ENCODE results near the gene SIVA1. TPM values are rescaled to one million over a fixed set of nuclear protein-coding genes. Genes with fewer than 3 reads are reported as not detected.

Gene SIVA1
- total RNA-seq, 2 experiments from 2014 or later = 137 to 147 TPM

- H3K27ac Mint-ChIP-seq = peak overlapping the region; percentile 65
- DNase-seq = peak; percentile 62
- H3K4me1 Mint-ChIP-seq = peaks cover 30% of the 10 kb centered on the region
- no peaks in the 10 kb centered on the region for H3K9me3 Mint-ChIP-seq
- no peaks in the 10 kb centered on the region for H3K36me3 Mint-ChIP-seq
- peak overlapping the region; percentile 69 for H3K4me3 Mint-ChIP-seq
- peaks cover 10% of the 10 kb centered on the region for H3K27me3 Mint-ChIP-seq
These were observed 43.1 kb downstream of the SIVA1 start for GRCh38 chr14:104795781-104796686.

GRCh38 chr14:104796687-104797081 is 43.7 kb downstream of the SIVA1 start:
- Mint-ChIP-seq H3K27me3 (peaks cover 10% of the 10 kb centered on the region), H3K4me1 (peaks cover 27% of the 10 kb centered on the region)

GRCh38 chr14:104797115-104798044 is 44.4 kb downstream of the SIVA1 start:
- DNase-seq = no peak
- Mint-ChIP-seq H3K27ac (no peak overlapping the region), H3K4me1 (peaks cover 27% of the 10 kb centered on the region), H3K36me3 (no peaks in the 10 kb centered on the region), H3K9me3 (no peaks in the 10 kb centered on the region), H3K27me3 (peaks cover 10% of the 10 kb centered on the region), H3K4me3 (no peak overlapping the region)

More at GRCh38 chr14:104796687-104797081, 43.7 kb downstream of the SIVA1 start:
- no peaks in the 10 kb centered on the region for H3K36me3 Mint-ChIP-seq
- H3K4me3 Mint-ChIP-seq = peak overlapping the region; percentile 69
- DNase-seq = no peak
- no peak overlapping the region for H3K27ac Mint-ChIP-seq
- H3K9me3 Mint-ChIP-seq = no peaks in the 10 kb centered on the region

GRCh38 chr14:104798300-104799243 is 45.6 kb downstream of the SIVA1 start:
- H3K36me3 Mint-ChIP-seq = no peaks in the 10 kb centered on the region
- no peak for DNase-seq
- H3K4me3 Mint-ChIP-seq = no peak overlapping the region
- peaks cover 25% of the 10 kb centered on the region for H3K4me1 Mint-ChIP-seq
- H3K9me3 Mint-ChIP-seq = no peaks in the 10 kb centered on the region
- H3K27ac Mint-ChIP-seq = no peak overlapping the region
- peaks cover 10% of the 10 kb centered on the region for H3K27me3 Mint-ChIP-seq

DNA sequence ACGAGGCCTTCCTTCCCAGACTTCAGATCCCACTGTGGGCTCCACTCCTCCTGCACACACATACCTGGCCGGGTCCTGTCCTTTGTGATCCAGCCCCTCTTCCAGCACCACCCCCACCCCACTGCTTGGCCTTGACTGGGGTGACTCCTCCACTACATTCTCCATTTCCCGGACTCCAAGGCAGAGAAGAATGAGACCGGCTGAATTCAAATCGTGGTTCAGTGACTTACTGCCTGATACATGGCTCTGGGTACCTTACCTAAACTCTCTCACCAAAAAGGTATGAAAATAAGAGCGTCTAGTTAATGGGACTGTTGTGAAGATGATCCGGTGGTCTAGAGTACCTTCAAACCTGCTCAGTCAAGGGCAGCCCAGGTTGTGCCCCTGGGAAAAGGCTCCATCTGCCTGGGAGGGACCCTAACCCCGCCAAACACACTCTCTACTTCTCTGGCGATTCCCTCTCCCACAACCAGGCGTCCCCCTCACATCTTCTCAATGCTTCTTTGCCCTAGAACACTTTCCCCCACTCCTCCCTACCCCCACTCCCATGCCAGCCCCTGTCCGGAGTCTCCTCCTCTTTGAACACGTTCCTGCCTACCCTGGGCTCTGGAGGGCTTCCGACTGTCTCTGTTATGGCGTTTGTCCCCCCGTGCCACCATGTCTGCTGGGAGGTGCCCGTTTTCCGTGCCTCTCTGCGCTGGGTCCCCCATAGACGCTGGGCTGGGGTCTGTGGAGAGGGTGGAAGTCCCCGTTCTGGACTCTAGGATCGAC is 46.5 kb downstream of the SIVA1 start:
- no peak for DNase-seq
- Mint-ChIP-seq H3K27me3 (peaks cover 10% of the 10 kb centered on the region), H3K9me3 (no peaks in the 10 kb centered on the region), H3K4me3 (peak overlapping the region; percentile 41), H3K27ac (peak overlapping the region; percentile 77), H3K36me3 (no peaks in the 10 kb centered on the region), H3K4me1 (peaks cover 21% of the 10 kb centered on the region)

DNA sequence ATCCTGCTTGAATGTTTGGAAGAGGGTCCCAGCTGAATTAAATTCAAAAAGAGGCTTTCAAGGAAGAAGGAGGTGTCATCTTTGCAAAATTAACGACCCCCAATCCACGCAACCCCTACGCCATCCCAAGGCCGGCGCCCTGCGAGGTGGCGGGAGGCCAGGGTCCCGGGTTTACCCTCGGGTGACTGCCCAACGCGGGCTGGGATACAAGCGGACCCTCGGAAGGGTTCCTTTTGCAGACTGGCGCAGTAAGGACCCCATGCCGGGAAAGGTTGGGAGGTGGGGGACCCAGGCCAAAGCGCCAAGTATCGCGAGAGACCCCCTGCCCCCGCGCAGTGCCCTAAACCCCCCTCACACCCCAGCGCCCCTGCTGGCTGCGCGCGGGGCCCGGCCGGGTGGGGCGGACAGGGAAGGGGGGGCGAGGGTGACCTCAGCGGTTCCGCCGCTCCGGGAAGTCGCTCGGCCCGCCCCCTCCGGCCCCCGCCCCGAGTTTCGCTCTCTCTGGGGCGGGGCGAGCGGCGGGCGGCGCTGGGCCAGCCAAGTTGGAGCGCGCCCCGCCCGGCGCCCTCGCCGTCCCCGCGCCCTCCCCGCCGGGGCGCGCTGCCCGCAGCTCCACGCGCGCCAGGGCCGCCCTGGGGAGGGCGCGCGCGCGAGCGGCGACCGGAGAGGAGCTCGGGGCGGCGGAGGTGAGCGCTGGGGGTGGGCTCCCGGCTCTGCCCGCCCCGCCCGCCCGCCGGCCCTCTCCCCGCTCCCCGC is 47.2 kb downstream of the SIVA1 start:
- Mint-ChIP-seq H3K4me1 (peaks cover 20% of the 10 kb centered on the region), H3K36me3 (no peaks in the 10 kb centered on the region), H3K4me3 (peak overlapping the region; percentile 41), H3K27ac (peak overlapping the region; percentile 77), H3K9me3 (no peaks in the 10 kb centered on the region), H3K27me3 (peaks cover 10% of the 10 kb centered on the region)
- DNase-seq = peak; percentile 82

GRCh38 chr14:104800771-104801519 is 48.0 kb downstream of the SIVA1 start, which contains the start of gene ZBTB42:
Gene ZBTB42, plus strand, starts transcription at chr14:104801101. Its CDS starts 97 bp downstream, at chr14:104801198.
- peak within 1 kb of the TSS; percentile 84 for H3K4me3 Mint-ChIP-seq
- H3K27ac Mint-ChIP-seq = peak within 1 kb of the TSS; percentile 77
- no peaks in the 10 kb centered on the region for H3K36me3 Mint-ChIP-seq
- H3K9me3 Mint-ChIP-seq = no peaks in the 10 kb centered on the region
- peaks cover 20% of the 10 kb centered on the region for H3K4me1 Mint-ChIP-seq
- H3K27me3 Mint-ChIP-seq = peaks cover 10% of the 10 kb centered on the region
- peak; percentile 70 for DNase-seq

DNA sequence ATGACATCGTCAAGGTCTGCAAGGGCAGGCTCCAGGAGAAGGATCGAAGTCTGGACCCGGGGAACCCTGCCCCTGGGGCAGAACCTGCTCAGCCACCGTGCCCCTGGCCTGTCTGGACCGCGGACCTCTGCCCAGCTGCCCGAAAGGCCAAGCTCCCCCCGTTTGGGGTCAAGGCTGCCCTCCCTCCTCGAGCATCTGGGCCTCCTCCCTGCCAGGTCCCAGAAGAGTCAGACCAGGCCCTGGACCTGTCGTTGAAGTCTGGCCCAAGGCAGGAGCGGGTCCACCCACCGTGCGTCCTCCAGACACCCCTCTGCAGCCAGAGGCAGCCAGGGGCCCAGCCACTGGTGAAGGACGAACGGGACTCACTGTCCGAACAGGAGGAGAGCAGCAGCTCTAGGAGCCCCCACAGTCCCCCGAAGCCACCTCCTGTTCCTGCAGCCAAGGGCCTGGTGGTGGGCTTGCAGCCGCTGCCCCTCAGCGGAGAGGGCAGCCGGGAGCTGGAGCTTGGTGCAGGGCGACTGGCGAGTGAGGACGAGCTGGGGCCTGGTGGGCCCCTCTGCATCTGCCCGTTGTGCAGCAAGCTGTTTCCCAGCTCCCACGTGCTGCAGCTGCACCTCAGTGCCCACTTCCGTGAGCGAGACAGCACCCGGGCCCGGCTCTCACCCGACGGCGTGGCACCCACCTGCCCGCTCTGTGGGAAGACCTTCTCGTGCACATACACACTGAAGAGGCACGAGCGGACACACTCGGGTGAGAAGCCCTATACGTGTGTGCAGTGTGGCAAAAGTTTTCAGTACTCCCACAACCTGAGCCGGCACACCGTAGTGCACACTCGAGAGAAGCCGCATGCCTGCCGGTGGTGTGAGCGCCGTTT is 48.8 kb downstream of the SIVA1 start:
- H3K27ac Mint-ChIP-seq = peak overlapping the region; percentile 63
- no peaks in the 10 kb centered on the region for H3K9me3 Mint-ChIP-seq
- H3K4me1 Mint-ChIP-seq = peaks cover 14% of the 10 kb centered on the region
- DNase-seq = no peak
- H3K36me3 Mint-ChIP-seq = no peaks in the 10 kb centered on the region
- peaks cover 10% of the 10 kb centered on the region for H3K27me3 Mint-ChIP-seq
- peak overlapping the region; percentile 84 for H3K4me3 Mint-ChIP-seq

GRCh38 chr14:104802394-104803184 is 49.6 kb downstream of the SIVA1 start:
- Mint-ChIP-seq H3K27me3 (peaks cover 10% of the 10 kb centered on the region), H3K36me3 (no peaks in the 10 kb centered on the region), H3K9me3 (no peaks in the 10 kb centered on the region), H3K4me3 (no peak overlapping the region), H3K27ac (no peak overlapping the region), H3K4me1 (peaks cover 12% of the 10 kb centered on the region)
- no peak for DNase-seq

DNA sequence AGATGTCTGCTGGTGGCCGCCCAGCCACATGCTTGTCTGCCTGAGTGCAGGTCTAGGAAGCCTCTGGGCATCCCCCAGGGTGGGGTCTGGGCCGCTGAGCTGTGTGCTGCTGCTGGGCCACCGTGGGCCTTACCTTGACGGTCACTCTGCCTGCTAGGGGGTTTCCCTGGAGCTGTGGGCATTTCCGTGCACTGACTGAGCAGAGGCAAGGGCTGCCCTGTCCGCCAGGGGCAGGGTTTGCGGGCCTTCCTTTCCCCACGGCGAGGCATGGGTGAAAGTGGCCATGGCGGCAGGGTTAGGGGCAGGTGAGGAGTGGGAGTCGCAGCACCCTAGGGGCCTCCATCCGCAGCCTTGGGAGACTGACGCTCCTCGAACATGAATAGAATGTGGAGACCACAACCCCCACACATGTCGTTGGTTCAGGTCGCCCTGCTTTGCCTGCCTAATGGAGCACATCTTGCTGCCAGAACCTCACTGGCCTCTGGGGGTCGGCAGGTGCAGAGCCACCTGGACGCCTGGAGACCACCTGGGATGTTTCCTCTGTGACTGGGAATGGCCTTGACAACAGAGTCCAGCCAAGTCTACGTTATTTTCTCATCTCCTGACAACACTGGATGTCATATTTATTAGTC is 50.4 kb downstream of the SIVA1 start:
- no peaks in the 10 kb centered on the region for H3K9me3 Mint-ChIP-seq
- peaks cover 6% of the 10 kb centered on the region for H3K27me3 Mint-ChIP-seq
- H3K27ac Mint-ChIP-seq = no peak overlapping the region
- H3K4me1 Mint-ChIP-seq = peaks cover 12% of the 10 kb centered on the region
- DNase-seq = no peak
- H3K4me3 Mint-ChIP-seq = no peak overlapping the region
- H3K36me3 Mint-ChIP-seq = no peaks in the 10 kb centered on the region

GRCh38 chr14:104803912-104804410 is 51.0 kb downstream of the SIVA1 start:
- DNase-seq = no peak
- H3K36me3 Mint-ChIP-seq = no peaks in the 10 kb centered on the region
- no peak overlapping the region for H3K4me3 Mint-ChIP-seq
- H3K27me3 Mint-ChIP-seq = peaks cover 3% of the 10 kb centered on the region
- H3K9me3 Mint-ChIP-seq = no peaks in the 10 kb centered on the region
- peaks cover 12% of the 10 kb centered on the region for H3K4me1 Mint-ChIP-seq
- no peak overlapping the region for H3K27ac Mint-ChIP-seq

All from activated naive CD8-positive, alpha-beta T cell treated with anti-CD3 and anti-CD28 coated beads for 36 hours (primary cell).